GM12872 (cell line): ENCODE results near the gene GTF3A.

Experiments used
- CTCF ChIP-seq: IDR thresholded peaks from 3 replicates; pipeline ENCODE4 v1.5.1; 2011; ENCODE audit warnings: low read depth, mild to moderate bottlenecking, low read length, moderate library complexity; ENCODE audit not compliant: insufficient read depth

GTF3A gene

GRCh38 chr13:27483421-27483820, 59.0 kb downstream of the GTF3A start:
- no peak for TF ChIP-seq CTCF
